Thyroid gland (tissue), 4 donors: ENCODE results near the gene LRRC27.

Experiments used
- CTCF ChIP-seq, 6 experiments: fragments of 200-600 bp in 3 of 6; fragments of 450-650 bp in 3 of 6; sonication (generic) in 3 of 6; IDR thresholded peaks; one replicate each; pipeline ENCODE4 v1.5.1; 2016 to 2019; ENCODE audit warnings: antibody characterized with exemption in 6 of 6, mild to moderate bottlenecking in 2 of 6, inconsistent platforms in 1 of 6, moderate library complexity in 1 of 6
- POLR2A ChIP-seq, 2 donors: fragments of 450-650 bp; IDR thresholded peaks; one replicate each; pipeline ENCODE4 v1.6.1; 2017; ENCODE audit warnings: antibody characterized with exemption in 2 of 2, mild to moderate bottlenecking in 2 of 2, moderate library complexity in 1 of 2

GRCh38 chr10:132291826-132292225 lies 40.2 kb upstream of the LRRC27 start:
- TF ChIP-seq POLR2A (IDR thresholded peaks at IDR 0.05) (no peak), CTCF (IDR thresholded peaks at IDR 0.05) (no peak)
